HG02973 (cell line): ENCODE results near the gene SPRR2F.

Source experiments
- ATAC-seq: cut with Tn5 transposase; IDR thresholded peaks from one replicate; pipeline ENCODE4 v1.9.1; 2021; ENCODE audit warnings: moderate library complexity; ENCODE audit not compliant: unreplicated experiment

Gene SPRR2F

DNA sequence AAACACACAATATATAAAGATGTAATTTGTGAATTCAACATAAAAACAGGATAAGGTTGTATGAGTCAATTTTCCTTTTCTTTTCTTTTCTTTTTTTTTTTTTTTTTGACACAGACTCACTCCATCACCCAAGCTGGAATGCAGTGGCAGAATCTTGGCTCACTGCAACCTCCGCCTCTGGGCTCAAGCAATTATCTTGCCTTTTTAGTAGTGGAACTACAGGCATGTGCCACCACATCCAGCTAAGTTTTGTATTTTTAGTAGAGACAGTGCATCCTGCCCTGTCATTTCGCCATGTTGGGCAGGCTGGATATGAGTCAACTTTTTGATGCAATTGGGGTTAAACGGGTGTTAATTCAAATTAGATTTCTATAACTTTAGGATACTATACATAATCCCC is 31.6 kb downstream of the SPRR2F start:
- no peak for ATAC-seq

DNA sequence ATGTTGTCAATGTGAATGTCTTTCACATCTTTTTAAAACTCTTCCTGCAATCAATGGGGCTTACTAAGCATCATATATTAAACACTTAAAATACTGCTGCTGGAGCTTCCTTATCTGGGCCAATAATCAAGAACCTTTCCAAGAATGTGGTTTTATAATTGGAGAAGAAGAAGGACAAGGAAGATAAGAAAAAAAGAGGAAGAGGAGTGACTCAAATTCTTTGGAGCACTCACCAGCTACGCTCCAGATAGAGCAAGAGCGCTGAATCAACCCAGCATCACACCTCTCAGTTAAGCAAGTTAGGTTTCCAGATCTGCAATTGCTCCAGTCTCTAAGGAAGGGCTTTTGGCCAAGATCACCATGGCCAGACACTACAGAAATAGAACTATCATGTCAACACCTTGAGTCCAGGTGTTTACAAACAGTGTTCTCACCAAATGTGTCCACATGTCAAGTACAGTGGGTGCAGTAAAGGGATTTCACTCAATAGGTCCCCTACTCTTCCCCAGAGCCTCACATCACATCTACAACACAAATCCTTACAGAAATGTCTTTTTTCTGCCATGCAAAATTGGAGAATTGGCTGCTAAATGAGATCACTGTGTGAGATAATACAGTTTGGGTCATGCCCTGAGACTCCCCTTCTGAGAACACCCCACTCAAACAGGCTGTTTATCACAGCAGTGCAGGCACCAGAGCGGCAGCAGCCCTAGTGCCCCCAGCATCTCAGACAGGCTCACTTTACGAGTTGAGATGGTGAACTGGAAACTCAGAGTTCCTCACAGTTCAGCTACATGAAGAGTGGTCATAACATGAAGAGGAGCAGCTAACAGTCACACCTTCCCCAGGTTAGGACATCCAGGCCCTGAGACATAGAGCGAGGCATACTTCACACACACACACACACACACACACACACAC is 40.2 kb downstream of the SPRR2F start:
- no peak for ATAC-seq

DNA sequence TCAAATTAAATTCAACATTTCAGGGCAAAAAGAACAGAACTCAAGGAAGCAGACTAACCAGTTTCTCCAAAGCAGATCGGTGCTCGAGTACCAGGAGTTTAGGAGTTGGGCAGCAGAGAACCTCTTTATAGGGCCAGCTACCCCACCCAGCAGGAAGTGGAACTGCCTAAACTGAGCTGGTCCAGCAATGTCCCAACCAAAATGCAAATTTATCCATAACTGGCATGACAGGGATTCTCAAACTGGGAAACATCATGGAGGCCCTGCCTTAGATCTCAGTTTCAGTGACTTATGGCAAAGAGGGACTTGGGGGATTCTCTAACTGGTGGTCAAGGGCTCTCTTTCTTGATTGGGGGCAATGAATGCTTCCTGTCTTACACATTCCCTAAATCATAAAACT is 41.8 kb downstream of the SPRR2F start, which contains the start of gene SPRR2B:
Gene SPRR2B, minus strand, starts transcription at position 101 of the 400 bp plus-strand sequence. CDS start 772 bp downstream, outside the sequence.
- no peak for ATAC-seq

DNA sequence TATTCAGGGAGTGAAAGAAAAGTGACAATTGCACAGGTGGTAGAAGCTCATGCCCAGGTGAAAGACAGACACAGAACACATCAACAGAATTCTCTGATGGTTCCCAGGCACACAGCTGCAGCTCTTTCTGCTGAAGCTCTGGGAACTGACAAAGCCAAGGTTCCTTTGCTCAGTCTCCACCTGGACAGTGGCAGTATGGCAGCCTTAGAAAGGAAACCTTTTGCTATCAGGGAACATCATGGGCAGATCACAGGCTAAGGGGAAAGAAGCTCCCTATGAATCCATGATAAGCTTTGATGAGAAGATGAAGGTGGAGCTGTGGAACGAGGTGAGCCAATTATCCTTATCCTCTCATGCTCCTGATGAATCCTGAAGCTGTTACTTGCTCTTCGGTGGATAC is 43.1 kb downstream of the SPRR2F start:
- no peak for ATAC-seq
